Hematopoietic multipotent progenitor cell treated with erythropoietin and hydrocortisone succinate and interleukin-3 and kit ligand, for 6 days (in vitro differentiated cells): ENCODE data around the gene ATP6V0C.

ENCODE experiments used
- DNase-seq: peaks from one replicate; pipeline ENCODE4 v3.0.0-alpha.2; 2015

Gene ATP6V0C

GRCh38 chr16:2493605-2494004 is 20.1 kb upstream of the ATP6V0C start:
- no peak for DNase-seq

GRCh38 chr16:2494616-2495015 is 19.1 kb upstream of the ATP6V0C start:
- DNase-seq, result no peak

GRCh38 chr16:2495041-2495440 is 18.7 kb upstream of the ATP6V0C start:
- no peak for DNase-seq

GRCh38 chr16:2496223-2497115 is 17.3 kb upstream of the ATP6V0C start:
- DNase-seq, result no peak

- DNase-seq, result no peak
Measured at GRCh38 chr16:2497116-2497630, 16.6 kb upstream of the ATP6V0C start.

GRCh38 chr16:2497695-2498484 is 15.9 kb upstream of the ATP6V0C start:
- DNase-seq, result no peak

- DNase-seq, result no peak
Measured at GRCh38 chr16:2498531-2499253, 15.1 kb upstream of the ATP6V0C start.

GRCh38 chr16:2499454-2499853 is 14.3 kb upstream of the ATP6V0C start:
- no peak for DNase-seq

GRCh38 chr16:2499890-2500429 is 13.8 kb upstream of the ATP6V0C start:
- DNase-seq, result no peak

- DNase-seq, result no peak
Measured at GRCh38 chr16:2500430-2500917, 13.3 kb upstream of the ATP6V0C start.

- DNase-seq, result peak; percentile 86
Measured at GRCh38 chr16:2500918-2501750, 12.6 kb upstream of the ATP6V0C start.

- no peak for DNase-seq
Measured at GRCh38 chr16:2501946-2502895, 11.5 kb upstream of the ATP6V0C start.

- DNase-seq, result no peak
Measured at GRCh38 chr16:2505695-2506094, 8.1 kb upstream of the ATP6V0C start.

GRCh38 chr16:2507052-2507659 is 6.6 kb upstream of the ATP6V0C start:
- DNase-seq, result peak; percentile 56

GRCh38 chr16:2507665-2508064 is 6.1 kb upstream of the ATP6V0C start:
- DNase-seq, result peak; percentile 36

- no peak for DNase-seq
Measured at GRCh38 chr16:2508722-2509400, 4.9 kb upstream of the ATP6V0C start.

- DNase-seq, result no peak
Measured at GRCh38 chr16:2511128-2511800, 2.5 kb upstream of the ATP6V0C start.

- DNase-seq, result no peak
Measured at GRCh38 chr16:2511996-2512734, 1.6 kb upstream of the ATP6V0C start.
